Keratinocyte (primary cell): ENCODE results near the gene PTPRT. TPM values are rescaled to one million over a fixed set of nuclear protein-coding genes. Genes with fewer than 3 reads are reported as not detected.

ENCODE experiments used
- DNase-seq: peaks from one replicate; pipeline ENCODE4 v3.0.0-alpha.2; 2011; ENCODE audit warnings: low read depth, missing footprints, low spot score
- FAIRE-seq: peaks from 2 replicates; lab custom pipeline; 2011; peaks lifted over from hg19 to GRCh38; lab: Jason Lieb, UNC
- H2AFZ ChIP-seq: 2 replicates; pipeline ENCODE4 v1.6.0; 2012; ENCODE audit warnings: low read length, control low read depth, inconsistent platforms; ENCODE audit not compliant: control insufficient read depth
- H3K27ac ChIP-seq: 2 replicates; pipeline ENCODE4 v1.5.1; 2011; ENCODE audit warnings: low read length; ENCODE audit not compliant: control insufficient read depth, insufficient read depth
- H3K27me3 ChIP-seq: 3 replicates; pipeline ENCODE4 v1.6.0; 2011; ENCODE audit warnings: low read length; ENCODE audit not compliant: control insufficient read depth, insufficient read depth; ENCODE audit errors: extremely low read depth
- H3K36me3 ChIP-seq, 2 experiments: 2 replicates in 1 of 2; 3 replicates in 1 of 2; pipeline ENCODE4 v1.5.1; 2011; ENCODE audit warnings: low read length in 2 of 2, mild to moderate bottlenecking in 1 of 2; ENCODE audit not compliant: control insufficient read depth in 2 of 2, insufficient read depth in 2 of 2; ENCODE audit errors: extremely low read depth in 1 of 2
- H3K4me1 ChIP-seq: 3 replicates; pipeline ENCODE4 v1.5.1; 2011; ENCODE audit warnings: low read length; ENCODE audit not compliant: control insufficient read depth, insufficient read depth; ENCODE audit errors: extremely low read depth
- H3K4me2 ChIP-seq: 3 replicates; pipeline ENCODE4 v1.6.0; 2011; ENCODE audit warnings: low read depth, low read length; ENCODE audit not compliant: control insufficient read depth, insufficient read depth; ENCODE audit errors: extremely low read depth
- H3K4me3 ChIP-seq, 3 experiments: fragments of 200-600 bp in 1 of 3; sonication (generic) in 1 of 3; 2 replicates in 2 of 3; 3 replicates in 1 of 3; pipeline ENCODE4 v1.5.1; 2011 to 2016; ENCODE audit warnings: low read length in 3 of 3, mild to moderate bottlenecking in 3 of 3, control low read depth in 2 of 3, inconsistent platforms in 1 of 3, low read depth in 1 of 3, mixed read lengths in 1 of 3, mixed run types in 1 of 3, moderate library complexity in 1 of 3; ENCODE audit not compliant: control insufficient read depth in 2 of 3, insufficient read depth in 2 of 3; ENCODE audit errors: extremely low read depth in 1 of 3
- H3K79me2 ChIP-seq: 2 replicates; pipeline ENCODE4 v1.6.0; 2012; ENCODE audit warnings: low read length; ENCODE audit not compliant: control insufficient read depth, insufficient read depth
- H3K9ac ChIP-seq: 3 replicates; pipeline ENCODE4 v1.6.0; 2011; ENCODE audit warnings: low read length; ENCODE audit not compliant: control insufficient read depth, insufficient read depth; ENCODE audit errors: extremely low read depth
- H3K9me1 ChIP-seq: 3 replicates; pipeline ENCODE4 v1.6.0; 2011; ENCODE audit warnings: low read length; ENCODE audit not compliant: control insufficient read depth, insufficient read depth; ENCODE audit errors: extremely low read depth
- H3K9me3 ChIP-seq: 2 replicates; pipeline ENCODE4 v1.5.1; 2012; ENCODE audit warnings: low read depth, low read length; ENCODE audit not compliant: control insufficient read depth
- H4K20me1 ChIP-seq: 3 replicates; pipeline ENCODE4 v1.6.0; 2011; ENCODE audit warnings: low read length; ENCODE audit not compliant: control insufficient read depth, insufficient read depth; ENCODE audit errors: extremely low read depth
- EZH2 ChIP-seq: IDR thresholded peaks from one replicate; pipeline ENCODE4 v1.6.1; 2012; ENCODE audit warnings: inconsistent platforms, mild to moderate bottlenecking, low read length, moderate library complexity
- dilution Hi-C: fragments of 300-500 bp; cut with MboI; formaldehyde crosslinking; loops from one replicate; pipeline ENCODE4 v1.7.0; 2020; ENCODE audit warnings: low sequenced_read_pairs; ENCODE audit not compliant: extremely low pct_ligation_motif_present
- polyA plus RNA-seq, 5 experiments: library from polyadenylated mRNA; depleted of rRNA in 3 of 5; stranded (reverse) in 3 of 5; stranded (forward) in 1 of 5; unstranded in 1 of 5; fragments of >200 nt; gene quantifications; 1 replicate in 1 of 5; 2 replicates in 3 of 5; 3 replicates in 1 of 5; pipeline versions ENCODE4 v1.2.1 to v1.2.3, GENCODE V29; 2011 to 2012; ENCODE audit warnings: missing spikeins in 2 of 5, low read depth in 1 of 5, low replicate concordance in 1 of 5
- TF ChIP-seq, protein P1 (sequence below), 3 experiments: IDR thresholded peaks in 1 of 3; conservative IDR thresholded peaks in 1 of 3; optimal IDR thresholded peaks in 1 of 3; 2 replicates in 2 of 3; 3 replicates in 1 of 3; pipeline versions ENCODE3 to v1.5.1; 2011; ENCODE audit warnings: low read length in 3 of 3, mild to moderate bottlenecking in 3 of 3, moderate library complexity in 2 of 3, control low read depth in 1 of 3, inconsistent platforms in 1 of 3; ENCODE audit not compliant: insufficient read depth in 2 of 3; ENCODE audit errors: extremely low read depth in 1 of 3

PTPRT gene
- polyA plus RNA-seq, 1 donor (not counting 4 experiments of a cell fraction or from before 2014, with no cell fraction given), result not detected

DNA sequence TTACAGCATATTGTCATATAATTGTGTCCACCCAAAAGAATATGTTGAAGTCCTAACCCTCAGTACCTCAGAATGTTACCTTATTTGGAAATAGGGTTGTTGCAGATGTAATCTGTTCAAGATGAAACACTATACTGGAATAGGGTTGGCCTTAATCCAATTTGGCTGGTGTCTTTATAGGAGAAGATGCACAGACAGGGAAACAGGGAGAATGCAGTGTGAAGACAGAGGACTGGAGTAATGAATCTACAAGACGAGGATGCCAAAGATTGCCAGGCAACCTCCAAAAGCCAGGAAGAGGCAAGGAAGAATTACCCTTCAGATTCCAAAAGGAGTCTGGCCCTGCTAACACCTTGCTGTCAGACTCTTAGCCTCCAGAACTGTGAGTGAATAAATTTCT, 482.9 kb downstream of the PTPRT start:
- Histone ChIP-seq H4K20me1 (no peaks in the 10 kb centered on the region), H3K9ac (no peak overlapping the region), H3K9me1 (no peaks in the 10 kb centered on the region), H3K27me3 (no peaks in the 10 kb centered on the region), H3K9me3 (no peaks in the 10 kb centered on the region), H3K36me3 (no peaks in the 10 kb centered on the region), H3K27ac (no peak overlapping the region), H3K4me2 (no peak overlapping the region), H3K79me2 (no peaks in the 10 kb centered on the region), H3K4me1 (no peaks in the 10 kb centered on the region), H2AFZ (no peak overlapping the region), H3K4me3 (no peak overlapping the region)
- DNase-seq (no peak), FAIRE-seq (no peak)
- TF ChIP-seq EZH2, result no peak
- TF ChIP-seq, protein P1, sequence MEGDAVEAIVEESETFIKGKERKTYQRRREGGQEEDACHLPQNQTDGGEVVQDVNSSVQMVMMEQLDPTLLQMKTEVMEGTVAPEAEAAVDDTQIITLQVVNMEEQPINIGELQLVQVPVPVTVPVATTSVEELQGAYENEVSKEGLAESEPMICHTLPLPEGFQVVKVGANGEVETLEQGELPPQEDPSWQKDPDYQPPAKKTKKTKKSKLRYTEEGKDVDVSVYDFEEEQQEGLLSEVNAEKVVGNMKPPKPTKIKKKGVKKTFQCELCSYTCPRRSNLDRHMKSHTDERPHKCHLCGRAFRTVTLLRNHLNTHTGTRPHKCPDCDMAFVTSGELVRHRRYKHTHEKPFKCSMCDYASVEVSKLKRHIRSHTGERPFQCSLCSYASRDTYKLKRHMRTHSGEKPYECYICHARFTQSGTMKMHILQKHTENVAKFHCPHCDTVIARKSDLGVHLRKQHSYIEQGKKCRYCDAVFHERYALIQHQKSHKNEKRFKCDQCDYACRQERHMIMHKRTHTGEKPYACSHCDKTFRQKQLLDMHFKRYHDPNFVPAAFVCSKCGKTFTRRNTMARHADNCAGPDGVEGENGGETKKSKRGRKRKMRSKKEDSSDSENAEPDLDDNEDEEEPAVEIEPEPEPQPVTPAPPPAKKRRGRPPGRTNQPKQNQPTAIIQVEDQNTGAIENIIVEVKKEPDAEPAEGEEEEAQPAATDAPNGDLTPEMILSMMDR (optimal IDR thresholded peaks at IDR 0.05 in 1 of 3, IDR thresholded peaks at IDR 0.05 in 1 of 3, conservative IDR thresholded peaks at IDR 0.05 in 1 of 3; ENCODE audit: extremely low read depth in 1 of 3, insufficient read depth in 2 of 3, low read length in 3 of 3), result no peak
- dilution Hi-C loops, result no loop called here

DNA sequence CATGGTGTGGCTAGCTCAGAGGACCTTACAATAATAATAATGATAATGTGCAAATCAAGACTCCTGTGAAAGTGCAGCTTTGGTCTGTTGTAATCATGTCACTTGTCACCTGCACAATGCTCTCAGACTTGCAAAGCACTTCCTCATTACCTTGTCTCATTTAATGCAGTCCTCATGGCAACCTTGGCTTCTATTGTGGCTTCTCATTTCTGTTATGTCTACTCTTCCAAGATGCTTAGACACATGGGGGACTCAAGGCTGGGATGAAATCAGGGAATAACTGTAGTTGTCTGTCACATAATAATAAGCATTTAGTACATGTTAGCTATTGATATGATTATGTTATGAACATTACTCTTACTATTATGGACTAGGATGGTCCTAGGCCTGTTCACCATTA, 484.2 kb downstream of the PTPRT start:
- Histone ChIP-seq H3K79me2 (no peaks in the 10 kb centered on the region), H3K4me2 (no peak overlapping the region), H3K9me1 (no peaks in the 10 kb centered on the region), H3K9ac (no peak overlapping the region), H2AFZ (no peak overlapping the region), H3K27me3 (no peaks in the 10 kb centered on the region), H3K36me3 (no peaks in the 10 kb centered on the region), H3K4me1 (no peaks in the 10 kb centered on the region), H3K27ac (no peak overlapping the region), H4K20me1 (no peaks in the 10 kb centered on the region), H3K9me3 (no peaks in the 10 kb centered on the region), H3K4me3 (no peak overlapping the region)
- no peak for TF ChIP-seq EZH2
- TF ChIP-seq, protein P1 (optimal IDR thresholded peaks at IDR 0.05 in 1 of 3, IDR thresholded peaks at IDR 0.05 in 1 of 3, conservative IDR thresholded peaks at IDR 0.05 in 1 of 3; ENCODE audit: extremely low read depth in 1 of 3, insufficient read depth in 2 of 3, low read length in 3 of 3), result no peak
- DNase-seq (no peak), FAIRE-seq (no peak)
- dilution Hi-C loops, result no loop called here
